Sigmoid colon (tissue), 4 donors: ENCODE measurements around the gene PDZD7.

ENCODE experiments used
- CTCF ChIP-seq, 4 experiments: fragments of 450-650 bp in 3 of 4; fragments of 200-600 bp in 1 of 4; IDR thresholded peaks; one replicate each; pipeline ENCODE4 v1.5.1; 2016 to 2019; ENCODE audit warnings: antibody characterized with exemption in 4 of 4, mild to moderate bottlenecking in 3 of 4, moderate library complexity in 2 of 4
- EP300 ChIP-seq, 4 donors: sonication (generic); formaldehyde crosslinking; IDR thresholded peaks; one replicate each; pipeline ENCODE4 v1.6.1; 2017; ENCODE audit warnings: antibody characterized with exemption in 4 of 4
- POLR2A ChIP-seq, 2 donors: fragments of 450-650 bp; IDR thresholded peaks; one replicate each; pipeline ENCODE4 v1.6.1; 2016; ENCODE audit warnings: antibody characterized with exemption in 2 of 2, mild to moderate bottlenecking in 2 of 2, moderate library complexity in 2 of 2
- POLR2AphosphoS5 ChIP-seq, 4 donors: sonication (generic); formaldehyde crosslinking; IDR thresholded peaks; one replicate each; pipeline ENCODE4 v1.6.1; 2017; ENCODE audit warnings: antibody characterized with exemption in 4 of 4

GRCh38 chr10:101043363-101043707 lies 12.4 kb upstream of the PDZD7 start:
- TF ChIP-seq POLR2AphosphoS5 (IDR thresholded peaks at IDR 0.05) (no peak), POLR2A (IDR thresholded peaks at IDR 0.05) (no peak), CTCF (IDR thresholded peaks at IDR 0.05) (no peak), EP300 (IDR thresholded peaks at IDR 0.05) (no peak)
